Immature natural killer cell (primary cell): Measurements from ENCODE around the gene SLC25A19. TPM values are rescaled to one million over a fixed set of nuclear protein-coding genes. Genes with fewer than 3 reads are reported as not detected.
"Not testable (repeated sequence)": the region's sequence is repeated elsewhere in the genome, so short reads cannot be mapped to it uniquely, and the experiment has no call there.

Experiments used
- DNase-seq, 3 donors: peaks; one replicate each; pipeline ENCODE4 v3.0.0; 2022; ENCODE audit warnings: mixed read lengths in 1 of 3
- H3K27ac Mint-ChIP-seq, 6 donors: one replicate each; pipeline ENCODE4 v1.8.0; 2020; ENCODE audit warnings: mixed read lengths in 6 of 6, mild to moderate bottlenecking in 5 of 6, inconsistent platforms in 4 of 6, moderate library complexity in 3 of 6
- H3K27me3 Mint-ChIP-seq, 3 donors: one replicate each; pipeline ENCODE4 v1.8.0; 2020 to 2021; ENCODE audit warnings: low read depth in 3 of 3, mild to moderate bottlenecking in 3 of 3, mixed read lengths in 3 of 3, moderate library complexity in 3 of 3, inconsistent platforms in 1 of 3
- H3K36me3 Mint-ChIP-seq, 3 donors: one replicate each; pipeline ENCODE4 v1.8.0; 2020; ENCODE audit warnings: mixed read lengths in 3 of 3, inconsistent platforms in 2 of 3, mild to moderate bottlenecking in 2 of 3
- H3K4me1 Mint-ChIP-seq, 2 donors: one replicate each; pipeline ENCODE4 v1.8.0; 2020; ENCODE audit warnings: inconsistent platforms in 2 of 2, mild to moderate bottlenecking in 2 of 2, mixed read lengths in 2 of 2, moderate library complexity in 1 of 2
- H3K4me3 Mint-ChIP-seq, 5 donors: one replicate each; pipeline ENCODE4 v1.8.0; 2020; ENCODE audit warnings: mild to moderate bottlenecking in 5 of 5, mixed read lengths in 5 of 5, inconsistent platforms in 3 of 5, moderate library complexity in 3 of 5
- H3K9me3 Mint-ChIP-seq, 6 donors: one replicate each; pipeline ENCODE4 v1.8.0; 2020; ENCODE audit warnings: mild to moderate bottlenecking in 6 of 6, mixed read lengths in 6 of 6, inconsistent platforms in 4 of 6, moderate library complexity in 3 of 6
- polyA plus RNA-seq, 3 donors: library from polyadenylated mRNA; unstranded; fragments of 300-500 nt; fragmentation: Illumina TruSeq; gene quantifications; one replicate each; pipeline ENCODE4 v1.2.3, GENCODE V29; 2021

Gene SLC25A19
- polyA plus RNA-seq, 3 donors from 2014 or later = 11.2 to 27.2 (median 21.0) TPM

DNA sequence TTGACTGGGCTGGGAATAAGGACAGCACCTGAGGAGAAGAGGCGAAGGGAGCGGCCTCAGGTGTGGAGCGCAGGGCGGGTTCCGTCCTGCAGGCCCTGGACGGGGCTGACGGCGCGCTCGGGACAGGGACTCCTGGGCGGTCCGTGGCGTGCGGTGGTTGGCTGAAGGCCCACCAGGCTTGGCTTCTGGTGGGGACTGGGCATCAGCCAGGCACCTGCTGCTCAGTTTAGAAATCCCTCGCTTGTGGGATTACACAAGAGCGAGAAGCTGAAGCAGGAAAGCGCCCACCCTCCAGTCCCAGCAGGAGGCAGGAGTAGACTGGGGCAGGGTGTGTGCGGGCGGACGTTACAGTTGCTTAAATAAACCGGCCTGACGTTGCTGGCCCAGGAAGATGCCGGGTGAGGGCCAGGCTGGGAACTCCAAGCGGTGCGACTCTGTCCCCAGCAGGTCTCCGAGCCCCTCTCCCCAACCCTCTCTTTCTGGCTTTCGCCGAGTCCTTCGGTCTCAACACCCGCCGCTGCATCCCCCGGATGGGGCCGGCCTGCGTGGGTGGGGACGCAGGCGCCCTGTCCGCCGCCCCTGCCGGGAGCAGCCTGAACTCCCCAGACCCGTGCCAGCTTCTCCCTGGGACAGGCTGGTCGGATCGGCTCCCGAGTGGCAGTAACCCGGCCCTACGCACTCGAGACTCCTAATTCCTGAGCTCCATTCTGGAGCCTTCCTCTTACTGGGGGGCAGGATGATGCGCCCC, 18.8 kb downstream of the SLC25A19 start:
- peaks cover 19 to 30% of the 10 kb centered on the region in 2 donors for H3K4me1 Mint-ChIP-seq
- peak overlapping the region; percentile 59 to 92 (median 87) for H3K27ac Mint-ChIP-seq
- peaks cover 0 to 8% (median 5%) of the 10 kb centered on the region in 3 donors for H3K27me3 Mint-ChIP-seq
- no peak for DNase-seq
- H3K4me3 Mint-ChIP-seq = peak overlapping the region; percentile 76 to 87 (median 82)
- no peaks in the 10 kb centered on the region for H3K9me3 Mint-ChIP-seq
- H3K36me3 Mint-ChIP-seq = peaks cover 0 to 6% (median 0%) of the 10 kb centered on the region in 3 donors

DNA sequence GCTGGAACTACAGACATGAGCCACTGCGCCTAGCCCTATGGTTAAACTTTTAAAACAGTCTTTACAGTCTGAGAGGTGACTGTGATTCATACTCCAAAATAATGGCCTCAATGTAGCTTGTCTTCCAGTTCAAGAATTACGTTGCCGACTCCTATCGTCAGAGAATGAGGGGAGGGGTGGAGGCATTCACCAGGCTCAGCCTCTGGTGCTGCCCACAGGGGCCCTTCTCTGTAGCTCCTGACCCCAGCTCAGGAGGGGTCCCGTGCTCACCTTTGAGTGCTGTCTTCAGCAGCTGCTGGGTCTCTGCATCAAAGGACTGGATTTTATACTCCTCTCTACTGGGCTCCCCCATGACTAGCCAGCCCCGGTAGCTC, 19.4 kb downstream of the SLC25A19 start:
- Mint-ChIP-seq H3K9me3 (no peaks in the 10 kb centered on the region), H3K4me3 (peak overlapping the region; percentile 76 to 87 (median 82)), H3K27me3 (peaks cover 0 to 8% (median 5%) of the 10 kb centered on the region in 3 donors), H3K27ac (peak overlapping the region; percentile 59 to 92 (median 87)), H3K36me3 (peaks cover 0 to 4% (median 0%) of the 10 kb centered on the region in 3 donors), H3K4me1 (peaks cover 19 to 27% of the 10 kb centered on the region in 2 donors)
- no peak for DNase-seq

DNA sequence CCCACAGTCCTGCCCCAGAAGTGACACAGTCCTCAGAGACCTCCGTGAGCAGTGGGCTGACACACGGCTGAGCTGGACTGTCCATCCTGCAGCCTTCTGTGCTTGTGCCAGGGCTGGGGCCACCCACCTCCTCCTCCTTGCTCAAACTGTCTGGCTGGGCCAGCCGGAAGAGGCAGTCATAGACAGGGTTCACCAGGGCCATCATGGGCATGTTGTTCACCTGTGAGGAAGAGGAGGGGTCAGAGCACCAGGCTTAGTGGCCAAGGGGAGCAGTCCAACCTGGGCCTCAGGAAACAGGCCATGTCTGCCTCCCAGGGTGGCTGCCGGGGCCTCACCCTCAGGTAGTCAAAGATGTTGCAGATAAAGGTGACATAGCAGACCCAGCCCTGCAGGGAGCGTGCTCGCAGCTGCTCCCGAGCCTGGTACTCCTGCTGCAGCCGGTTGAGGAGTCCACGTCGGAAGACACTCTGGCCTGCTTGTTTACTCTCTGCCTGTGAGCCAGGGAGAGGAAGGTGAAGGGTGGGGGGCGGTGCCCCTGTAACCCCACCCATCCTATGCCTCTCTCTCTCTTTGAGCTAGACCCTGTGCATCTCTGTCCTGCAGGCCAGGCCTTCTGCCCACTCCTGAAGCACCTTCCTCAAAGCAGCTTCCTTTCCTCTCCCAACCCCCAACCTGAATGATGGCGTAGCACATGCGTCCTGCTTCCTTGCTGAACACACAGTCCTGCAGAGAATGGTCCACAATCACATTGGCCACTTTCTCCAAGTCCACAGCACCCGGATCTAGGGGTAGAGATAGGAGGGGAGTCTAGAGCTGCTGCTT, 21.6 kb downstream of the SLC25A19 start:
- H3K27ac Mint-ChIP-seq = no peak overlapping the region
- no peak overlapping the region for H3K4me3 Mint-ChIP-seq

DNA sequence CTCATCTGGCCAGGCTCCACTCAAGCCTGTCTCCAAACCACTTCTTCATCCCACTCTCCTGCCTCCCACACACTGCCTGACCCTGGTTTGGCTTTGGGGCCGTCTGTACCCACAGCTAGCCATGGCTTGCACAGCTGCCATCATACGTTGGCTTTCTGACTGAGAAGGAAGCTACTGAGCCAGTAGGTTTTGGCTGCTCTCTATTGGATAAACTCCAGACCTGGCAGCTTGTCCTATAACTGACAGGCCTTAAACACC, 22.2 kb downstream of the SLC25A19 start:
- Mint-ChIP-seq H3K27ac (peak overlapping the region in 1 of 6 donors; percentile 49), H3K9me3 (no peaks in the 10 kb centered on the region), H3K36me3 (peaks cover 0 to 10% (median 4%) of the 10 kb centered on the region in 3 donors), H3K4me3 (peak overlapping the region in 1 of 5 donors; percentile 27), H3K4me1 (peaks cover 26 to 27% of the 10 kb centered on the region in 2 donors), H3K27me3 (peaks cover 0 to 6% (median 4%) of the 10 kb centered on the region in 3 donors)
- DNase-seq = no peak

More for the DNA sequence above, 21.6 kb downstream of the SLC25A19 start:
- H3K9me3 Mint-ChIP-seq = no peaks in the 10 kb centered on the region
- H3K4me1 Mint-ChIP-seq = peaks cover 22% of the 10 kb centered on the region in 2 donors
- no peak for DNase-seq
- peaks cover 0 to 10% (median 4%) of the 10 kb centered on the region in 3 donors for H3K36me3 Mint-ChIP-seq
- peaks cover 0 to 4% (median 3%) of the 10 kb centered on the region in 3 donors for H3K27me3 Mint-ChIP-seq

DNA sequence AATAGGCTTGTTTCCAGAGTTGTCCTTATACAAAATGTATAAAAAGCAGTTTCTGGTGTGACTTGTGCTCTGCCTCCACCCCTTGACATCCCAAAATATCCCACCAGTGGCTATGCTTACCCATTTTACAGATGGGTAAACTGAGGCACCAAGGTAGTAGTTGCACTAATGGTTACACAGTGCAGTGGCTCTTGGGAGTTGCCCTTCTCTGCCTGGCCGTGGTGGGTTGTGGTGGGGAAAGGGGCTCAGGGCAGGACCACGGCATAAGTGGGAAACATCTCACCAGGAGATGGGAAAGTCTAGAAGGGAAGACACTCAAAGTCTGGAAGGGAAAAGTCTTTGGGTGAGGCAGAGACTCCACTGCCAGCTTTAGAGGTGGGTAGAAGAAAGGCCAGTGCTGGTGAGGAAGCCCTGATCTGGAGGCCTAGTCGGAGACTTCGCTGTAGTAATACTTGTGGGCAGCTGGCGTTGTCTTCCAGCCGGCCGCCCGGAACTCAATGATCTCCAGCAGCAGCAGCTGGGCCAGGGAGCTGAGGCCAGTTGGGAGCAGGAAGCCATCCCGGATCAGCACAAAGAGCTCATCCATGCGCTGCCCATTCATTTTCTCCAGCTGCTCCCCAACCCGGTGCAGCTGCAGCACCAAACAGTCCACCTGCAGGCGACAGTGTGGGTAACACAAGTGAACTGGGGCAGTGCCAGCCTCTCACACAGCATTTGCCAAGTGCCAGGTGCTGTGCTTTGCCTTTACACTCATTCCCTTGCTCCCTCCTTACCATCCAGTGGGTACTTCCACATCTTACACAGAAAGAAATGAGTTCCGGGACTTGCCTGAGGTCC, 22.7 kb downstream of the SLC25A19 start:
- H3K27ac Mint-ChIP-seq = peak overlapping the region in 1 of 6 donors; percentile 49
- no peaks in the 10 kb centered on the region for H3K9me3 Mint-ChIP-seq
- H3K4me1 Mint-ChIP-seq = peaks cover 27 to 28% of the 10 kb centered on the region in 2 donors
- H3K4me3 Mint-ChIP-seq = peak overlapping the region in 1 of 5 donors; percentile 27
- H3K27me3 Mint-ChIP-seq = peaks cover 3 to 11% (median 7%) of the 10 kb centered on the region in 3 donors
- peaks cover 0 to 10% (median 4%) of the 10 kb centered on the region in 3 donors for H3K36me3 Mint-ChIP-seq
- no peak for DNase-seq

DNA sequence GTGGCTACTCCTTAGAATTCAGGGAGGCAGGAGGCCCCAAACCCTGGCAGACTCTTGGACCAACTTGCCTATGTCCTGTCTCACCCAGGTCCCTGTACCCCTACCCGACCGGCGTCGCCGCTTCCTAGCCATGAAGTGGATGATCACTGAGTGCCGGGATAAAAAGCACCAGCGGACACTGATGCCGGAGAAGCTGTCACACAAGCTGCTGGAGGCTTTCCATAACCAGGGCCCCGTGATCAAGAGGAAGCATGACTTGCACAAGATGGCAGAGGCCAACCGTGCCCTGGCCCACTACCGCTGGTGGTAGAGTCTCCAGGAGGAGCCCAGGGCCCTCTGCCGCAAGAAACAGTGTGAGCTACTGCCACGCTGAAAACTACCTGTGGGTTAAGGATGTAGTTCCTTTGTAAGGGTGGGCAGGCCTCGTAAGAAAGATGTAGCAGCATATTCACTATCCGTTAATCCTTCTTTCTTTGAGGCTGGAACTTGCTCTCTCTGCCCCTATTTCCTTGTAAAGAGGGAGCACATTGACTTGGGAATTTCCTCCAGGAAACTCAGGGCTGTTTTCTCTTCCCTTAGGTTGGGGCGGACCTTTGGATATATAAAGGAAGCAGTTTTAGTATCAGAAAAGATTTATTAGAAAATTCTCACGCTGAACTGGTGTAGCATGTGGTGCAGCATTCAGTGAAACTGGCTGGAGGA, 23.5 kb downstream of the SLC25A19 start:
- Mint-ChIP-seq H3K4me1 (peaks cover 32 to 33% of the 10 kb centered on the region in 2 donors), H3K4me3 (no peak overlapping the region), H3K27ac (no peak overlapping the region), H3K36me3 (peaks cover 0 to 10% (median 4%) of the 10 kb centered on the region in 3 donors), H3K27me3 (peaks cover 4 to 17% (median 8%) of the 10 kb centered on the region in 3 donors), H3K9me3 (no peaks in the 10 kb centered on the region)
- DNase-seq = no peak

DNA sequence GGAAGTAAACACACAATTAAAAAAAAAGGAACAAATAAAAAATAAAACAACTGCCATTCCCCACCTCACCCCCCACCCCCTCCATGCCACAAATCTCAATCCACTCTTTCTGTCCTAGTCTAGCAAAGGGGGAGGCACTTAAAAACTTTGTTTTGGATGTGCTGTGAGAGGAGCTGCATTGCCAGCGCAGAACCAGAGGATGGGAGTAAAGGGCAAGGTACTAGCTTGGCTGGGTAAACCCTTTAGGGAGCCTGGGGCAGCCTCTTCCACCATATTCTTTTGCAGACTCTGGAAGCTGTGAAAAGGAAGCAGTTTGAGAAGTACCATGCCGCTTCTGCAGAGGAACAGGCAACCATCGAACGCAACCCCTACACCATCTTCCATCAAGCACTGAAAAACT, 26.2 kb downstream of the SLC25A19 start:
- H3K4me1 Mint-ChIP-seq = peaks cover 40 to 46% of the 10 kb centered on the region in 2 donors
- peaks cover 0 to 10% (median 4%) of the 10 kb centered on the region in 3 donors for H3K36me3 Mint-ChIP-seq
- H3K27ac Mint-ChIP-seq = peak overlapping the region in 5 of 6 donors; percentile 99 to 100 (median 99)
- H3K27me3 Mint-ChIP-seq = peaks cover 4 to 18% (median 7%) of the 10 kb centered on the region in 3 donors
- peak overlapping the region; percentile 47 to 99 (median 95) for H3K4me3 Mint-ChIP-seq
- H3K9me3 Mint-ChIP-seq = no peaks in the 10 kb centered on the region
- no peak for DNase-seq

DNA sequence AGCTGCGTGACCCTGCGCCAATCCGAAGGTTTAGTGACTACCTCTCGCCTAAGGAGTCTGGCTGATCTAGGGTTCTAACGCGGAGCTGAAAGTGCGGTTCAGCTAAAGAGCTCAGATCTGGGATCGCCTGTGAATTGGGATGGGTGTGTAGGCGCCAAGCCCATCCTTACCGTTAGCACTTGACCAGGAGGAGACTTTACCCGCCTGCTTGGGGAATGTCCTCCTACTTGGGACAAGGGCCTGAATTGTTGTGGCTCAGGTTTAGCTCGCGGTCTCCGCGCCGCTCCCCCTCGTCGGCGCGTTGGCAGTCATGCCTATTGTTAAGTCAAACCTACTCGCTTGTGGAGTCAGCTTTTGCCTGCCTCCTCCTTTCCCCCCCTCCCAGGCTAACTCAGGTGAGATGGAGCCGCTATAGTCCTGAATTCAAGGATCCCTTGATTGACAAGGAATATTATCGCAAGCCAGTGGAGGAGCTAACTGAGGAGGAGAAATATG, 27.1 kb downstream of the SLC25A19 start:
- Mint-ChIP-seq H3K4me3 (peak overlapping the region; percentile 94 to 99 (median 95)), H3K9me3 (no peaks in the 10 kb centered on the region), H3K4me1 (peaks cover 42 to 55% of the 10 kb centered on the region in 2 donors), H3K27ac (peak overlapping the region; percentile 99 to 100 (median 99)), H3K27me3 (peaks cover 4 to 18% (median 8%) of the 10 kb centered on the region in 3 donors), H3K36me3 (peaks cover 0 to 10% (median 4%) of the 10 kb centered on the region in 3 donors)
- DNase-seq = no peak

DNA sequence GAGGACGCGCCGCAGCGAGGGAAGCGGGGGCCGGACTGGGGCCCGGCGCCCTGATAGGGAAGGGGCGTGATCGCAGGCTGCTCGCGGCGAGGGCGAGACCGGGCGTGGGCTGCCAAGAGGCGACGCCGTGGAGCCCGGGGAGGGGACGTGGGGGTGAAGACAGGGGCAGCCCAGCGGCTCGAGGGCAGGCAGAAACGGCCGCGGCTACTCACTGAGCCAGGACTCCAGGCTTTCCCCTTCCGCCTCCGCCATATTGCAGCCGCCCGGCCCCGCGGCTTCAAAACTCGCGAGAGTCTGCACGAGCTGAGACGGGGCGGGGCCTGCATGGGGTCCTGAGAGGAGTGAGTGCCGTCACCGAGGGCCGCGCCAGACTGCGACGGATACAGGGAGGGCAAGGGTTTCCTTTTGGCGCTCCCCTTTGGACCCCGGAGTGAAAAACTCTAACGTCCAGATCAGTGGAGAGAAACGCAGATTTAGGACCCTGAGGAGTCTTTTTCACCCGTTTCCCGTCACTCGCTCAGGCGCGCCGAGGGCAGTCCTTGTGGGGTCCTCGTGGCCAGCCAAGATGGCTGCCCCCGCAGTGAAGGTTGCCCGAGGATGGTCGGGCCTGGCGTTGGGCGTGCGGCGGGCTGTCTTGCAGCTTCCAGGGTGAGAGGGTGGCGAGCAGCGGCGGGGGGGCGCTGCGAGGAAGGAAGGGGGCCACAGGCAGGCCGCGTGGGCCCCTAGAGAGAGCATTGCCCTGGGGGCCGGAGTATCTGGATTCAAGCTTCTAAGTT, 27.7 kb downstream of the SLC25A19 start, which contains the start of the genes GGA3 and MRPS7:
Gene GGA3, minus strand, starts transcription at position 271 of the 776 bp plus-strand sequence. Its CDS starts 19 bp downstream, at position 252.
Gene MRPS7, plus strand, starts transcription at position 544 of the 776 bp plus-strand sequence. Its CDS starts 22 bp downstream, at position 566.
- Mint-ChIP-seq H3K4me1 (peaks cover 47 to 62% of the 10 kb centered on the region in 2 donors), H3K36me3 (peaks cover 0 to 10% (median 4%) of the 10 kb centered on the region in 3 donors), H3K4me3 (peak within 1 kb of the TSS; percentile 94 to 99 (median 95)), H3K9me3 (no peaks in the 10 kb centered on the region), H3K27ac (peak within 1 kb of the TSS; percentile 99 to 100 (median 99)), H3K27me3 (peaks cover 4 to 18% (median 6%) of the 10 kb centered on the region in 3 donors)
- DNase-seq = peak; percentile 96 to 97 (median 97)

DNA sequence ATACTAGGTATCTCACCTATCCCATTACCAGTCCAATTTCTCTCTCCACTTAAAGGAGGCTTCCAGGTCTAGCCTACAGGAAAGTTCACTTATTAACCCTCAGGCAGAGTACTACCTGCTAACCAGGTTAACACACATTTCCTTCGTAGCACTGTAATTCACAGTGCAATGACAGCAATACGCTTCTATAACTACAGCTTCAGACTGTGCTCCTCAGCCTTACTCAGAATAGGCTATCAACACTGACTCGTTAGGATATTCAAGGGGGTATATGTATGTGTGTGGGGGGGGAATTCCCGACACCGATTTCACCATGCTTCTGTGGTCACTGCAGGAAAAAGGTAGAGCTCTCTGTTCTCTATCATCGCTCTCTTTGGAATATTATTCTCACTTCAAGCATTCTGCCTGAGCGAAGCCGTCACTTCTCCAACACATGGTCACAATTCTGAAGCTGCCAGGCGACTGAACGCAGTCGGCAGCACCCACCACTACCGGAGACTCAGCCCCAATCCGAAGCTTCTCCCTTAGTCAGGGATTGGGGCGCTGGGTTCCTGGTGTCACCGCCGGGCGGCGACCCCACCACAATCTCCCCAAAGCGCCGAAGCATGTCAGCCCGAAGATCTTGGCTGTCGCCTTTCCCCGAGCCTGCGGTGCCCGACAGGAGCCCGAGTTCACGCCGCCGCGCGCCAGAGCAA, 28.4 kb downstream of the SLC25A19 start:
- DNase-seq = no peak
- H3K27ac Mint-ChIP-seq = peak overlapping the region; percentile 99 to 100 (median 99)
- peak overlapping the region; percentile 94 to 99 (median 95) for H3K4me3 Mint-ChIP-seq
- H3K36me3 Mint-ChIP-seq = peaks cover 0 to 5% (median 4%) of the 10 kb centered on the region in 3 donors
- peaks cover 54 to 69% of the 10 kb centered on the region in 2 donors for H3K4me1 Mint-ChIP-seq
- peaks cover 4 to 18% (median 8%) of the 10 kb centered on the region in 3 donors for H3K27me3 Mint-ChIP-seq
- no peaks in the 10 kb centered on the region for H3K9me3 Mint-ChIP-seq

DNA sequence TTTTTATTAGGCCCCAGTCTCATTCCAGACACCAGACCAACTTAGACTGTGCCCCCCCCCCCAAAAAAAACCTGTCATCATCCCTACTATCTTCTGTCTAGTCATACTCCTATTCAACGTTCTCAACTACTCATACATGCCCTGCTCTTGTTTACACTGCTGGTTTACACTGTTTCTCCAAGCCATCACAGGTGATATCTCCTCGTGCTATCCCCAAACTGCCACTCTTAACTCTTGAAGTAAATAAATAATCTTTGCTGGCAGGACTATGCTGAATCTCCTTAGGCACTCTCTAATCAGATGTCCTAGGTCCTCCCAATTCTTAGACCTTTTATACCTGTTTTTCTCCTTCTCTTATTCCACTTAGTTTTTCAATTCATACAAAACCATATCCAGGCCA, 32.0 kb downstream of the SLC25A19 start:
- H3K36me3 Mint-ChIP-seq, H3K4me3 Mint-ChIP-seq, H3K9me3 Mint-ChIP-seq, DNase-seq: not testable (repeated sequence)
- Mint-ChIP-seq H3K4me1 (peaks cover 69 to 98% of the 10 kb centered on the region in 2 donors), H3K27ac (peak overlapping the region in 2 of 6 donors; percentile 45 to 67), H3K27me3 (peaks cover 4 to 17% (median 9%) of the 10 kb centered on the region in 3 donors)
